HG03159 (cell line): Measurements from ENCODE around the gene SIRT5.
A peak's percentile ranks its signal among the peaks of the same experiment; 100 is the strongest.

Experiments used
- ATAC-seq: cut with Tn5 transposase; IDR thresholded peaks from one replicate; pipeline ENCODE4 v1.9.1; 2021; ENCODE audit warnings: mild to moderate bottlenecking, moderate library complexity; ENCODE audit not compliant: unreplicated experiment

SIRT5 gene

DNA sequence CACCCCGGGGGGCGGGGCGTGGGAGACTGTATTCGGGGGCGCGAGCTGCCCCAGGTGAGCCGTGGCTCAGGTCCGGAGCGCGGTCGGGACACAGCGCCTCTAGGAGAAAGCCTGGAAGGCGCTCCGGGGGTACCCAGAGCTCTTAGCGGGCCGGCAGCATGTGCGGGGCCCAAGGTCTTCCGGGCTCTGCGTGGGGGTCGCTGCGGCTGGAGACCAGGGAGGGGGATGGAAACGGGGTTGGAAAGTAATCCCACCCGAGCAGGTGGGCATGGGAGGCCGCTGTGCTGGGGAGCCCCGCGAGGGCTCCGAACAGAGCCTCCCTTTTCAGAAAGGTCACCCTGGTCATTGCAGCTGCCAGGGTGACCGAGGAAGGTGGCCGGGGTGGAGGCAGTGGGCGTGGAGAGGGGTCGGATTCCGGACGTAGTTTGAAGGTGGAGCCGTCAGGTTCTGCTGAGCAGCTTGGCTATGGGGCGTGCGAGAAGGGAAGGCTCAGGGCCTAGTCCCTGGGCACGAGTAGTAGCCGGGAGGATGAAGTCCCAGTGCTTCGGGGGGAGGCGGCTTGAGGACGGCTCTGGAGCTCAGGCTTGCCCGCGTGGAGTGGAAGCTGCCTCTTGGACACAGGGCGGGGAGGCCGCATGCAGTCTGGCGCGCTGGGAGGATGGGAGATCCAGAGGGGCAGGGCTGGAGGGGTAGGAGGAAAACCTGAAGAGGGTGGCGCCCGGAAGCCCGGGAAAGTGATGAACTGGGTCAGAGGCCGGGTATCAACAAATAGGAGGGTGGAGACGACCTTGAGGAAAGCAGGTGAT is at the start of gene SIRT5:
Gene SIRT5 (plus strand): TSS at position 31 of the 806 bp plus-strand sequence. CDS start 9,510 bp downstream, outside the sequence.
- ATAC-seq, result peak; percentile 75

DNA sequence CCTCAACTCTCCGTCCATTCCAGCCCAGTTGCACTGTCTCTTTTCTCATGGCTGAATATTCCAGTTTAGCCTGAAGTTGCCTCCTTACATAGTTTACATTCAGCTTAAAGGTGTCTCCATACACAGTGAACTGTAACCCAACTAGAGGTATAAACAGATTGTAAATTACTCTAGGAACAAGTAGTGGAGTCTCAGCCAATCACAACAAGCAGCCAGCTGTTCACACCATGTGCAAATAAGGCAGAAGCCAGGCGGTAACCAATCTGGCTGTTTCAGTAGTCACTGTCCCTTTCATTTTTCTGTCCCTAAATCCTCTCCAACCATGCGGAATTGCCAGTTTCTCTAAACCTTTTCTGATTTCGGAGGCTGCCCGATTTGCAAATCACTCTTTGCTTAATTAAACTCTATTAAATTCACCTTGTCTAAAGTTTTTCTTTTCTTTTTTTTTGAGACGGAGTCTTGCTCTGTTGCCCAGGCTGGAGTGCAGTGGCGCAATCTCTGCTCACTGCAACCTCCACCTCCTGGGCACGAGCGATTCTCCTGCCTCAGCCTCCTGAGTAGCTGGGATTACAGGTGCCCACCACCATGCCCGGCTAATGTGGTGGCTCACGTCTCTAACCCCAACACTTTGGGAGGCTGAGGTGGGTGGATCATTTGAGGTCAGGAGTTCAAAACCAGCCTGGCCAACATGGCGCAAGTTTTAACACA is 49.4 kb upstream of the SIRT5 start:
- no peak for ATAC-seq

DNA sequence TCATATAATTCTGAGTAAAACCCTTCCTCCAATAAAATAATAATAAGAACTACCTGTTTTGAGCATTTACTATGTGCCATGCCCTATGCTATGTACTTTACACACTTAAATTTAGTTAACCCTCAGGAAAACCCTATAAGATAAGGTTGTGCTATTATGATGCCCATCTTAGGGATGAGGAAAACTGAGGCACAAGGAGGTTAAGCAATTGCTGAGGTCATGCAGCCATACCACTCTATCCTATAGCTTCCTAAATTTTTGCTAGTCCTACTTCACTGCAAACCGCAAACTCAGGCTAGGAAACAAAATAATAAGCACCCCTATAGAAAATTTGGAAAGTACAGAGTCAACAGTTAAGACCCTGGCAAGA is 48.1 kb upstream of the SIRT5 start:
- no peak for ATAC-seq

DNA sequence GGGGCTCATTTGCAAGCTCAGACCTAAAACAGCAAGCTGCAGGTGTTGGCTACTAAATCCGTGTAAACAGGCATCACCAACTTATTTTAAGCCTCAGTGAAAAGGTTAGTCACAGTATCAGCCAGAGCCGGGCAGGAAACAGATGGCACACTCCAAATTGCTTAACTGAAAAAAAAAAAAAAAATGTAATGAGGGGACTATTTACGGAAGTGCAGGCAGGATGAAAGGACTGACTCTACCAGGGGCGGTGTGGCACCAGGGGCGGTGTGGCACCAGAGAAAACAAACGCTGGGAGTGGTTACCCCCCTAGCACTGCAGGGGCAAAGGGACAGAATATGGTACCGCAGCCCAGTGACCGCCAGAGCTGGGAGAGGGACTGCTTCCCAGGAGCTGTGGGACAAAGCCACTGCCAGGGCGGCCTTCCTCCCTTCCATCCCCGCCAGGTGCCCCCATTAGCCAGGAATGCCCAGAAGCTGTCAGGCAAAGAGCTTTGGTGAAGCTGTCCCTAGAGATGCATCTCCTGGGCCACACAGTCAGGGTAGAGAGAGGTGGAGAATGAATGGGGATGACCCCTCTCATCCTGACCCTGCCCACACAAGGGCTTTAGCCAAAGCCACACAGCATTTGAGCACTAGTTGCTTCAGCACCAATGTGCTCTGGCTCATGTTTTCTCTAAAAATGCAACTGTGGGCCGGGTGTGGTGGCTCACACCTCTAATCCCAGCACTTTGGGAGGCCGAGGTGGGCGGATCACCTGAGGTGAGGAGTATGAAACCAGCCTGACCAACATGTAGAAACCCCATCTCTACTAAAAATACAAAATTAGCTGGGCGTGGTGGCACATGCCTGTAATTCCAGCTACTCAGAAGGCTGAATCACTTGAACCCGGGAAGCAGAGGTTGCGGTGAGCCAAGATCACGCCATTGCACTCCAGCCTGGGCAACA is 47.4 kb upstream of the SIRT5 start:
- peak; percentile 91 for ATAC-seq

DNA sequence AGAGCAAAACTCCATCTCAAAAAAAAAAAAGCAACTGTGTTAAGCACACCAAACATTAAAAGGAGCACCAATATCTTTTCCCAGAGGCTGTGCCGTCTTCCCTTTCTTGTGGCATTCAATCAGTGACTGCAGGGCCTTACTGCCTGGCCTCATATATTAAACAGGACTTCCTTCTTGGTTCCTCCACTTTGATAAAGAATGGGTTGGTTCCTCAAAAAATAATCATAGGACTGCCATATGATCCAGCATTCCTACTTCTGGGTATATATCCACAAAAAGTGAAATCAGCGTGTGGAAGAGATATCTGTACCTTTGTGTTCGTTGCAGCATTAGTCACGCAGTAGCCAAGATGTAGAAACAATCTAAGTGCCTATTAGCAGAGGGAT is 46.7 kb upstream of the SIRT5 start:
- ATAC-seq, result no peak

DNA sequence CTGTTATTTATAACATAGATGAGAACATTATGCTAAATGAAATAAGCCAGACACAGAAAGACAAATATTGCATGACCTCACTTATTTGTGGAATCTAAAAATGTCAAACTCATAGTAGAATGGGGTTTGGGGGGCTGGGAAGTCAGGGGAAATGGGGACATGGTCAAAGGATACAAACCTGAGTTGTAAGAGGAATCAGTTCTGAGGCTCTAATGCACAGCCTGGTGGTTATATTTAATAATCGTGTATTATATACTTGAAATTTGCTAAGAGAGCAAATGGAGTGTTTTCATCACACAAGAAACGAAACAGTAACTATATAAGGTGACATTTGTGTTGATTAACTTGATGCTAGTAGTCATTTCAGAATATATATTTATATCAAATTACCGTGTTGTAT is 46.2 kb upstream of the SIRT5 start:
- ATAC-seq, result no peak

DNA sequence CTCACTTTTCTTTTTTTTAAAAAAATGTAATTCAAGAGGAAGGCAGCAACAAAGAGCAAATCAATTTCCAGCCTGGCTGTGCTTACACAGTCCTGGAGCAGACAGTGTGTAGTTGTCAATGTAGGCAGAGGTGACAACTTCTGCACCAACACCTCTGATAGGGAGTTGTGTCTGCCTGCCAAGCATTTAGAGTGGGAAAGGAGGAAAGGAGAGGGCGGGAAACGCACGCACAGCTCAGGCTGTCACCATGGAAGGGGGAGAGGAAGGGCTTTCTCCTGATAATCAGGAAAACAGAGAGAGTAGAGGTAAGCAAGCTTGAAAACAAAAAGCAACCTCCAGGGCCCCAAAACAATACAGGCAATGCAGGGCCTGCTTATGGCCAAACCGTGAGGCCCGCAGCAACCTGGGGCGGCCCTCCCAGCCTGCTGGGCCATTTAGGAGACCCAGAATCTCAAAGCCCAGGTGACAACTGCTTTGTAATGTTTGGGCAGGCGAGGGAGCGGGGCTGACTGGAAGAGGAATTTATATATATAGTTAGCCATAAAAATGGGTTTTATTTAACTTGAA is 45.5 kb upstream of the SIRT5 start:
- no peak for ATAC-seq

DNA sequence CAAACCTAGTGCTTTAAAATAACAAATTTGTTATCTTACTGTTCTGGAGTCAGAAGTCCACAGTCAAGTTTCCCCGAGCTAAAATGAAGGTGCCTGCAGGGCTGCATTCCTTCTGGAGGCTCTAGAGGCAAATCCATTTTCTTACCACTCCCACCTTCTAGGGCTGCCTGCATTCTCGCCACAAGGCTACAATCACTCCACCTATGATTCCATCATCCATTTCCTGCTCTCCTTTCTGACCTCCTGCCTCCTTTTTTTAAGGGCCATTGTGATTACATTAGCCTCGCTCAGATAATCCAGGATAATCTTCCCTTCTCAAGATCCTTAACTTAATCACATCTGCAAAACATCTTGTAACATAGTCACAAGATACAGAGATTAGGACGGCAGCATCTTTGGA is 42.4 kb upstream of the SIRT5 start:
- no peak for ATAC-seq

DNA sequence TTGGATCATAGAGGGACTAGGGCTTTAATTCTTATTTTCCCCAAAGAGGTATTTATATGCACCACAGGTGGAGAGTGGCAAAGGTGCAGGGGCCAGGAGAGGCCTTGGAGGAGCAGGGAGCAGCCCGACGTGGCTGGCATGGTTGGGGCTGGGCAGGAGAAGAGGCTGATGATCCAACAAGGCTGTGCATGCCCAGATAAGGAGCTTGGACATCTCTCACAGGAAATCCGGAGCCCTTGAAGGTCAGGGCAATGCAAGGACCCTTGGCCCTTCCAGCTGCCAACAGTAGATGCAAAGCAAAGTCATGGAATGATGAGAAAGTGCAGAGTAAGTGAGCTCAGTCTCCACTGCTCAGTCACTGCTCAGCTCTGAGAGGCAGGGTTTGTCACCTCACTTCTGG is 39.9 kb upstream of the SIRT5 start:
- ATAC-seq, result no peak

DNA sequence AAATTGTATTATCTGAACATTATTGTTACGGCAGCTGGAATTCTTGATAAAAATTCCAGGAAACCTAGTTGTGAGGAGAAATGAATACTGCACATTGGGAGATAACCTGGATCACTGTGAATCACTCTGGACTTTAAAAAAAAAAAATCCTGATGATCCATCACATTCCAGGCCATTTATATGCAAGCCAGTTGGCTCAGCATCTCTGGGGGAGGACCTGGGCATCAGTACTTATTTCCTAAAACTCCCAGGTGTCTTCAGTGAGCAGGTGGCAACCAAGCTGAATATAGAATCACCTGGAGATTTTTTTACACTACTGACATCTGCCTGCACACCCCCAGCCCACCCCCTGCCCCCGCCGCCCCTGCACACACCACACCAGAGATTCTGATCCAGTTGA is 39.1 kb upstream of the SIRT5 start:
- no peak for ATAC-seq

DNA sequence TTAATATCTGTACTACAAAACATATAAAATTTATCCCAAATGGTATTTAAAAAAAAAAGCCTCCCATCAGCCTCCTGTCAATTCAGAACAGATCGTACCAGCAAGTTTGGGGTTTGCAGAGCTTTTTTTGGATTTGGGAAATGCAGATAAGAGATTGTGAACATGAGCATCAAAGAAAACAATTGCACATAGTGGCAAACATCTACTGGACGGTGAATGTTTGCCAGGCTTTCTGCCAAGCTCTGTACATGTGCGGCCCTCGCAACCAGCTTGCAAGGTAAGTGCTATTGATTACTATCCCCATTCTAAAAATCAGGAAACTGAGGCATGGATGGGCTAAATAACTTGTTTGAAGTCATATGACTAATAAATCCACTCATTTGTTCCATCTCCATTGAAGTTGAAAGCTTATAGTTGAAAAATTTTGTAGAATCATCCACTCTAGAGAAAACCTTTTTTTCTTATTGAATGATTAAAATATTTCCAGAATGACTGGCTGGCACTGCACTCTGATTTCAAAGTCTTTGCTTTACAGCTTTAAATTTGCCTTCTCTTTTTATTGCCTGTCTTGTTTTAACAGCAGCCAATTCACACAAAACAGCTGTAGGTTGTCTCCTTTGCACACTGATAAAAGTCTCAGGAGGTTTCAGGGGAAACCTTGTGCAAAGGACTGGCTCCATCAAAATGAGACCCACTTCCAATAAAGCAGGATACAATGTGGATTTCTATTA is 37.4 kb upstream of the SIRT5 start:
- no peak for ATAC-seq

DNA sequence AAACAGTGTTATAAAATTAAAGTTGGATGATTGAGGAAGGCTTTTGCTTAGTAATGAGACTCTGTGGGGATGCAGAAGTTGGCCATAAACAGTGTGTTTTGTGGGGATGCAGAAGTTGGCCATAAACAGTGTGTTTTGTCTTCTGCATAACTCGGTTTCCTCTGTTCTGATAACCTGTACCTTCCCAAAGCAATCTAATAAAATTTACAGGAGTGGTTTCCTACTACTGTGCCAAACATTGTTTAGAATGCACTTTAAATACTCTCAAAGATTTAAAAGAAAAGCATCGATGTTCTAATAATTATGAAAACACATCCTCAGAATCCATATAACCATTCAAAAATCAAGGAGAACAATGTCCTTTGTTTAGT is 36.9 kb upstream of the SIRT5 start:
- no peak for ATAC-seq

DNA sequence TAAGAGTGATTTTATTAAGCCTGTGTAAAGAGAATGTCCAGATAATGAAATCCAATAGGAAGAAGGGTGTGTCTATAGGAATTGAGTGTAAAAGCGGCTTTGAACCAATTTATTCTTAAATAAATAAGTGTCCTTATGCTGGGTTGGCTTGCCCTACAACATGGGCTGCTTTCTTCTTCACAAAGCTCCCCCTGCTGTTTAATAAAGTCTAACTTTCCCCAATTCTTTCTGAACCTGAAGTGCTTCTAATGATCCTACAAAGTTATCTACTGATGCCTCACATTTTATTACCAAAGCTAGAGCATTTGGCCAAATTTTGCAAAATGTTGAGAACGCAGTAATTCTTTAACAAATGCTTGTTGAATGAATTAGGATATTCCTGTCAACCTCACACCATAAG is 36.3 kb upstream of the SIRT5 start:
- ATAC-seq, result no peak

DNA sequence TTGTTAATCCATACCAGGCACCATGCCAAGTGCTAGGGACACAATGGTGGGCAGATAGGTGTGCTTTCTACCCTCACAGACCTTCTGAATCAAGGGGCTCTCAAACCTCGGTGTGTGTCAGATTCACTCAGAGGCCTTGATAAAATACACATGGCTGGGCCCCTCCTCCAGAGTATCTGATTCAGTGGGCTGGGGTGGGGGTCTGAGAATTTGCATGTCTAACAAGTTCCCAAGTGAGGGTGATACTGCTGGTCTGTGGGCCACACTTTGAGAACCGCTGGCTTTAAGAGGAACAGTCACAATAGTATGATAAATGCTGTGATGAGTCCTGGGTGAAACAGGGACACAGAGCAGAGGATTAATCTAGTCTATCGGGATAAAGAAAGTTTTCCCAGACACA is 35.8 kb upstream of the SIRT5 start:
- ATAC-seq, result no peak

DNA sequence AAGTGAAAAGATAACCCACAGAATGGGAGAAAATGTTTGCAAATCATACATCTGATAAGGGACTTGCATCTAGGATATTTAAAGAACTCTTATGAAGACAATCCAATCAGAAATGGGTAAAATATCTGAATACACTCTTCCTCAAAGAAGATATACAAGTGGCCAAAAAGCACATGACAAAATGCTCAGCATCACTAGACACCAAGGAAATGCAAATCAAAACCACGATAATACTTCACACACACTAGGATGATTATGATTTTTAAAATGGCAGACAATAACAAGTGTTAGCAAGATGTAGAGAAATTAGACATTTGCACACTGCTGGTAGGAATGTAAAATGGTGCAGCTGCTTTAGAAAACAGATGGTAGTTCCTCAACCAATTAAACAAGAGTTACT is 34.8 kb upstream of the SIRT5 start:
- no peak for ATAC-seq

DNA sequence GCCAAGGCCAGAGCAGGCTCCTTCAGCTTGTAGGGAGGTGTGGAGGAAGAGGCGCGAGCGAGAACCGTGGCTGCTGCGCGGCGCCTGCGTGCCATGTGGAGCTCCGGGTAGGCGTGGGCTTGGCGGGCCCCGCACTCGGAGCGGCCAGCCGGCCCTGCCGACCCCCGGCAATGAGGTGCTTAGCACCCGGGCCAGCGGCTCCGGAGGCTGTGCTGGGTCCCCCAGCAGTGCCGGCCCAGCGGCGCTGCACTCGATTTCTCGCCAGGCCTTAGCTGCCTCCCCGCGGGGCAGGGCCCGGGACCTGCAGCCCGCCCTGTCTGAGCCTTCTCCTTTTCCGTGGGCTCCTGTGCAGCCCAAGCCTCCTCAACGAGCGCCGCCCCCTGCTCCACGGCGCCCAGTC is 32.9 kb upstream of the SIRT5 start:
- ATAC-seq, result no peak

DNA sequence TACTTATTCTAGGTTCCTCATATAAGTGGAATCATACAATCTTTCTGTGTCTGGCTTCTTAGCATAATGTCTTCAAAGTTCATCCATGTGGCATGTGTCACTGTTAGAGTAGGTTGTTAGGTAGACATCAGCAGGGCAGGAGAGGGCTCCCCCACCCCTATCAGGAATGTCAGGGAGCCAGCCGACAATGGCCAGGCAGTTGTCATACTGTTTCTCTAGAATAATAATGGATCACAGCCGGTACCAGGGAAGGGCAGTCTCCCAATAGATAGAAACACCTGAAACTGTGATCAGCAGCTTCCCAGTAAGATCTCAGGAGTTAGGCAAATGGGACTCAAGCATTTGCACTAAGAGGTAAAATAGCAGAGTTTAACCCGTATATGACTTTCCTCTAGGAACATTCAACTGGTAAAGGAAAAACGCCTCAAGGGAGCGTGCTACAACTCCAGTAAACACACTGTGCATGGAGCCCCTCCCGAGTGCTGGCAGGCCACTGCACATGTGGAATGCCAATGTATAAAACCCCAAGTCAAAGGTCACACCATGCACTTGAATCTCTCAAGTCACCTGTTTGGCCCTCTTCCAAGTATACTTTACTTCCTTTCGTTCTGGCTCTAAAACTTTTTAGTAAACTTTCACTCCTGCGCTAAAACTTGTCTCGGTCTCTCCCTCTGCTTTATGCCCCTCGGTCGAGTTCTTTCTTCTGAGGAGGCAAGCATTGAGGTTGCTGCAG is 29.8 kb upstream of the SIRT5 start:
- ATAC-seq, result no peak

DNA sequence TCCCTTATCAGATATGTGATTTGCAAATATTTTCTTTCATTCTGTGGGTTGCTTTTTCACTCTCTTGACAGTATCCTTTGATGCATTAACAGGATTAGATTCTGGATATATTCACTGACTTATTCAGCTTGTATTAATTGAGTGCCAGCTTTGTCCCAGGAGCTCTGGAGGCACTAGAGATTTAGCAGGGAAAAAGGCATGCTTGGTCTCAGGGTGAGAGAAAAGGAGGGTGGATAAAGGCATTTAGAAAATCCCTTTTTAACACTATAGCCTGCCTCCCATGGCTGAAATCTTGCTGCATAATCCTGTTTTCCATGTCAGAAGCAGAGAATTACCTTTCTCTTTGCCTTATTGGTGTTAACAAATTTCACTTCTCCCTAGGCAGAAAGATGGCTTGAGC is 28.5 kb upstream of the SIRT5 start:
- no peak for ATAC-seq

DNA sequence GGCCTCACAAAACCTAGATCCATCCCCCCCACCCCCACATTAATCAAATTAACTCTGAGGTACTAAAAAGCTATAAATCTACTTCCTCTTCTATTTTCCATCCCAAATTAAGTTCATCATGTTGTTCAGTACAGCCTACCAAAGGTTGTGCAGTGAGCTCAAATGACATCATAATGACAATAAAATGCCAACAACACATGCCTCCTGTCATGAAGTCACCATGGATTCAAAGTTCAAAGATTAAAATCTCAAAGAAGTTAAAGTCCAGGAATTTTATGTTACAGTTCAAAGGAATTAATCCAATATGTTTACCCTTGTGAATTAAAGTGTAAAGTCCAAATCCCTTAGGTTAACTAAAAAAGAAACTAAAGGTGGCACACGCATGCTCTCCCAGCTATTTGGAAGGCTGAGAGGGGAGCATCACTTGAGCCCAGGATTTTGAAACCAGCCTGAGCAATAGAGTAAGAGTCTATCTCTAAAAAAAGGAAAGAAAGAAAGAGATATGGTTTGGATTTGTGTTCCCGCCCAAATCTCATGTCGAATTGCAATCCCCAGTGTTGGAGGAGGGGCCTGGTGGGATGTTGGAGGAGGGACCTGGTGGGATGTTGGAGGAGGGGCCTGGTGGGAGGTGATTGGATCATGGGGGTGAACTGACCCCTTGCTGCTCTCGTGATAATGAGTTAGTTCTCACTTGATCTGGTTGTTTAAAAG is 25.7 kb upstream of the SIRT5 start:
- ATAC-seq, result no peak
